ENCODE data around the gene CAMK2G.

CAMK2G gene

GRCh38 chr10:73816917-73817729 lies 57.2 kb downstream of the CAMK2G start:
- in situ Hi-C loops (cut with HindIII; ENCODE audit: low pct_ligation_motif_present, low sequenced_read_pairs) = no loop called here
- no peak for TF ChIP-seq CTCF (IDR thresholded peaks at IDR 0.05; ENCODE audit: low read depth, low read length, missing control alignments)
- Histone ChIP-seq H3K27me3 (replicated peaks) (no peaks in the 10 kb centered on the region), H3K4me3 (ENCODE audit: low read depth, low read length) (no peak overlapping the region), H3K36me3 (replicated peaks) (no peaks in the 10 kb centered on the region), H3K27ac (peak overlapping the region; percentile 54)
- DNase-seq = no peak

DNA sequence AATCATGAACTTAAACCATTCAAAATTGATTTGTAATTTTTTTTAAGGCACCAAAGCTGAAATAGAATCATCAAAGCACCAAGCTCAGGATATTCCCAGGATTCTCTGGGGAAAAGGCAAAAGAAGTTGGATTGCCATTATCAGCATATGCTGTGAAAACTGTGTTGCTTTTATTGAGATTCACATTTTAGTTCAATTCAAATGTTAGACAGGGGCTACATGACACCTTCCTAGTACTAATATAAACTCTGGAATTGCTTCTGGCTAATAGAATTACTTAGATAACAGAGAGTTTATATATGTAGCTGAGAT lies 58.7 kb downstream of the CAMK2G start:
- no peak for TF ChIP-seq CTCF (IDR thresholded peaks at IDR 0.05; ENCODE audit: low read depth, low read length, missing control alignments)
- Histone ChIP-seq H3K36me3 (replicated peaks) (no peaks in the 10 kb centered on the region), H3K27me3 (replicated peaks) (no peaks in the 10 kb centered on the region), H3K27ac (peak overlapping the region; percentile 54), H3K4me3 (ENCODE audit: low read depth, low read length) (no peak overlapping the region)
- no peak for DNase-seq
- in situ Hi-C loops (cut with HindIII; ENCODE audit: low pct_ligation_motif_present, low sequenced_read_pairs) = no loop called here

DNA sequence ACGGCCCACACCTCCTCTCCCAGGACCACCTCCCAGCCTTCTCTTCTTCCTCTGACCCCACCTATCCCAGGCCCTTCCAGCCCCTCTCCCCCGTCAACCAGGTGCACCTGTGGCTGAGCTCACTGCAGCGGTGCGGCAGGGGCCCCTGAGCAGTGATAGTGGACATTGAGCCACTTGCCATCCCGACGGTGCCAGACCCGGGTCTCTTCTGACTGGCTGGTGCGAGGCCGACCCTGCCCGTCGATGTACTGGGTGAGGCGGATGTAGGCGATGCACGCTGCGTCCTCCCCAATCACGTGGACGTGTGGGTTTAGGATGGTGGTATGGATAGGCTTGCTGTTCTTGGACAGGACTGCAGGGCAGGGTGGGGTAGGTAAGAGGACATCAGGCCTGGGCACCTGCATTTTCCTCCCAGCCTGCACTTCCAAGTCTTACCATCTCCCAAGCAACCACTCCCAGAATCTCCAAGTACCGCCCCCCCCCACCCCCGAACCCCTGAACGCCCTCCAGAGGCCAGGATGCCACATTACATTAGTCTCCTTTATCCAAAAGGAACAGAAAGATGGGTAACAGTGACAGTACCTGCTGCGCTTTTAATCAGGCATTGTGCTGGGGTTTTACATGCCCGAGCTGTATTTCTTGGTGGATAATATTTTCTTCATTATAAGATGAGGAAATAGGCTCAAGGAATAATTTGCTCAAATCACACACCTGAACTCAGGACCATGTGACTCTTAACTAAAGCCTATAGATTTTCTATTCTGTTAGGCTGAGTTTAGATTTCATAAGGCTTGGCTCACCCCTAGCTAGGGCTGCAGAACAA lies 59.2 kb downstream of the CAMK2G start:
- H3K36me3 ChIP-seq (replicated peaks) = no peaks in the 10 kb centered on the region
- in situ Hi-C loops (cut with HindIII; ENCODE audit: low pct_ligation_motif_present, low sequenced_read_pairs) = no loop called here

GRCh38 chr10:73814276-73814895 lies 60.0 kb downstream of the CAMK2G start:
- Histone ChIP-seq H3K27me3 (replicated peaks) (no peaks in the 10 kb centered on the region), H3K27ac (no peak overlapping the region), H3K36me3 (replicated peaks) (no peaks in the 10 kb centered on the region), H3K4me3 (ENCODE audit: low read depth, low read length) (no peak overlapping the region)
- no peak for DNase-seq
- in situ Hi-C loops (cut with HindIII; ENCODE audit: low pct_ligation_motif_present, low sequenced_read_pairs) = no loop called here
- TF ChIP-seq CTCF (IDR thresholded peaks at IDR 0.05; ENCODE audit: low read depth, low read length, missing control alignments) = no peak

More for the DNA sequence above, 59.2 kb downstream of the CAMK2G start:
- peak; percentile 39 for TF ChIP-seq CTCF (IDR thresholded peaks at IDR 0.05; ENCODE audit: low read depth, low read length, missing control alignments)
- peak overlapping the region; percentile 54 for H3K27ac ChIP-seq
- no peak overlapping the region for H3K4me3 ChIP-seq (ENCODE audit: low read depth, low read length)
- DNase-seq = no peak
- no peaks in the 10 kb centered on the region for H3K27me3 ChIP-seq (replicated peaks)

GRCh38 chr10:73813333-73813732 lies 61.0 kb downstream of the CAMK2G start:
- no peaks in the 10 kb centered on the region for H3K27me3 ChIP-seq (replicated peaks)
- no peak overlapping the region for H3K27ac ChIP-seq
- H3K4me3 ChIP-seq (ENCODE audit: low read depth, low read length) = no peak overlapping the region
- H3K36me3 ChIP-seq (replicated peaks) = no peaks in the 10 kb centered on the region
- in situ Hi-C loops (cut with HindIII; ENCODE audit: low pct_ligation_motif_present, low sequenced_read_pairs) = no loop called here
- no peak for DNase-seq
- TF ChIP-seq CTCF (IDR thresholded peaks at IDR 0.05; ENCODE audit: low read depth, low read length, missing control alignments) = no peak

Measured in brain microvascular endothelial cell (primary cell).